GM18858 (cell line): ENCODE data around the gene INPP5D.

Source experiments
- ATAC-seq: cut with Tn5 transposase; IDR thresholded peaks from one replicate; pipeline ENCODE4 v1.9.1; 2021; ENCODE audit not compliant: unreplicated experiment

Gene INPP5D

GRCh38 chr2:233072838-233073237 lies 12.7 kb downstream of the INPP5D start:
- ATAC-seq, result no peak

GRCh38 chr2:233074106-233074505 lies 14.0 kb downstream of the INPP5D start:
- ATAC-seq, result no peak

- no peak for ATAC-seq
These were observed 15.2 kb downstream of the INPP5D start for GRCh38 chr2:233075141-233075965.

- ATAC-seq, result peak; percentile 56
These were observed 15.8 kb downstream of the INPP5D start for GRCh38 chr2:233075966-233076339.

GRCh38 chr2:233076749-233077148 lies 16.6 kb downstream of the INPP5D start:
- no peak for ATAC-seq

- peak; percentile 26 for ATAC-seq
These were observed 19.3 kb downstream of the INPP5D start for GRCh38 chr2:233079473-233079877.

GRCh38 chr2:233079953-233080835 lies 20.1 kb downstream of the INPP5D start:
- no peak for ATAC-seq

- ATAC-seq, result no peak
These were observed 20.7 kb downstream of the INPP5D start for GRCh38 chr2:233080836-233081229.

GRCh38 chr2:233081232-233081730 lies 21.1 kb downstream of the INPP5D start:
- no peak for ATAC-seq

- no peak for ATAC-seq
These were observed 21.6 kb downstream of the INPP5D start for GRCh38 chr2:233081731-233082221.

- peak; percentile 39 for ATAC-seq
These were observed 22.2 kb downstream of the INPP5D start for GRCh38 chr2:233082222-233082930.

- ATAC-seq, result no peak
These were observed 23.0 kb downstream of the INPP5D start for GRCh38 chr2:233082931-233083755.

GRCh38 chr2:233083782-233084181 lies 23.6 kb downstream of the INPP5D start:
- no peak for ATAC-seq

GRCh38 chr2:233084488-233084887 lies 24.3 kb downstream of the INPP5D start:
- ATAC-seq, result no peak

- no peak for ATAC-seq
These were observed 25.1 kb downstream of the INPP5D start for GRCh38 chr2:233085037-233085838.

- ATAC-seq, result no peak
These were observed 25.7 kb downstream of the INPP5D start for GRCh38 chr2:233085839-233086150.

GRCh38 chr2:233087713-233088112 lies 27.6 kb downstream of the INPP5D start:
- ATAC-seq, result no peak

- no peak for ATAC-seq
These were observed 28.8 kb downstream of the INPP5D start for GRCh38 chr2:233088972-233089345.

- ATAC-seq, result no peak
These were observed 29.7 kb downstream of the INPP5D start for GRCh38 chr2:233089851-233090250.

GRCh38 chr2:233090879-233091278 lies 30.7 kb downstream of the INPP5D start:
- no peak for ATAC-seq
